GOT3 (cell line): ENCODE data around the gene TTYH1.

Experiments
- DNase-seq: peaks from one replicate; lab custom pipeline; 2025; ENCODE audit warnings: mixed read lengths; lab: John Stamatoyannopoulos, UW

TTYH1 gene

GRCh38 chr19:54392105-54392504 is 23.2 kb upstream of the TTYH1 start:
- no peak for DNase-seq

- no peak for DNase-seq
These were observed 21.9 kb upstream of the TTYH1 start for GRCh38 chr19:54393381-54393780.

- no peak for DNase-seq
These were observed 19.6 kb upstream of the TTYH1 start for GRCh38 chr19:54395685-54396084.

- no peak for DNase-seq
These were observed 16.1 kb upstream of the TTYH1 start for GRCh38 chr19:54399189-54399588.

GRCh38 chr19:54400913-54401312 is 14.4 kb upstream of the TTYH1 start:
- no peak for DNase-seq

GRCh38 chr19:54403054-54403453 is 12.2 kb upstream of the TTYH1 start:
- DNase-seq, result no peak

- DNase-seq, result no peak
These were observed 9.6 kb upstream of the TTYH1 start for GRCh38 chr19:54405628-54406027.

GRCh38 chr19:54407780-54408179 is 7.5 kb upstream of the TTYH1 start:
- DNase-seq, result no peak

GRCh38 chr19:54408456-54409026 is 6.7 kb upstream of the TTYH1 start:
- no peak for DNase-seq

- no peak for DNase-seq
These were observed 4.2 kb upstream of the TTYH1 start for GRCh38 chr19:54411033-54411432.

- DNase-seq, result no peak
These were observed 2.4 kb upstream of the TTYH1 start for GRCh38 chr19:54412877-54413276.

- DNase-seq, result no peak
These were observed 1.1 kb upstream of the TTYH1 start for GRCh38 chr19:54414156-54414555.

GRCh38 chr19:54415901-54416673 is 823 bp downstream of the TTYH1 start:
- no peak for DNase-seq

GRCh38 chr19:54416695-54417491 is 1.6 kb downstream of the TTYH1 start:
- DNase-seq, result no peak

- no peak for DNase-seq
These were observed 3.0 kb downstream of the TTYH1 start for GRCh38 chr19:54418030-54418929.

- DNase-seq, result no peak
These were observed 3.9 kb downstream of the TTYH1 start for GRCh38 chr19:54418930-54419800.

- DNase-seq, result no peak
These were observed 4.8 kb downstream of the TTYH1 start for GRCh38 chr19:54420068-54420382.

- no peak for DNase-seq
These were observed 5.3 kb downstream of the TTYH1 start for GRCh38 chr19:54420383-54421168.

- no peak for DNase-seq
These were observed 5.9 kb downstream of the TTYH1 start for GRCh38 chr19:54421169-54421516.

- DNase-seq, result no peak
These were observed 6.3 kb downstream of the TTYH1 start for GRCh38 chr19:54421521-54421920.
